Activated CD8-positive, alpha-beta memory T cell treated with anti-CD3 and anti-CD28 coated beads for 48 hours (primary cell): ENCODE measurements around the gene LMO4.

ENCODE experiments used
- DNase-seq, 3 experiments: peaks; one replicate each; pipeline ENCODE4 v3.0.0-alpha.2; 2020; ENCODE audit warnings: low read depth in 2 of 3, low spot score in 2 of 3

Gene LMO4

GRCh38 chr1:87328272-87329050 lies at the start of gene LMO4:
Gene LMO4, plus strand, starts transcription at chr1:87328880. Its CDS starts 3,136 bp downstream, at chr1:87332016.
- DNase-seq: peak; percentile 50 to 79 (median 75)

GRCh38 chr1:87279536-87279875 lies 49.2 kb upstream of the LMO4 start:
- DNase-seq: no peak

- no peak for DNase-seq
Measured at GRCh38 chr1:87279966-87280535, 48.6 kb upstream of the LMO4 start.

DNA sequence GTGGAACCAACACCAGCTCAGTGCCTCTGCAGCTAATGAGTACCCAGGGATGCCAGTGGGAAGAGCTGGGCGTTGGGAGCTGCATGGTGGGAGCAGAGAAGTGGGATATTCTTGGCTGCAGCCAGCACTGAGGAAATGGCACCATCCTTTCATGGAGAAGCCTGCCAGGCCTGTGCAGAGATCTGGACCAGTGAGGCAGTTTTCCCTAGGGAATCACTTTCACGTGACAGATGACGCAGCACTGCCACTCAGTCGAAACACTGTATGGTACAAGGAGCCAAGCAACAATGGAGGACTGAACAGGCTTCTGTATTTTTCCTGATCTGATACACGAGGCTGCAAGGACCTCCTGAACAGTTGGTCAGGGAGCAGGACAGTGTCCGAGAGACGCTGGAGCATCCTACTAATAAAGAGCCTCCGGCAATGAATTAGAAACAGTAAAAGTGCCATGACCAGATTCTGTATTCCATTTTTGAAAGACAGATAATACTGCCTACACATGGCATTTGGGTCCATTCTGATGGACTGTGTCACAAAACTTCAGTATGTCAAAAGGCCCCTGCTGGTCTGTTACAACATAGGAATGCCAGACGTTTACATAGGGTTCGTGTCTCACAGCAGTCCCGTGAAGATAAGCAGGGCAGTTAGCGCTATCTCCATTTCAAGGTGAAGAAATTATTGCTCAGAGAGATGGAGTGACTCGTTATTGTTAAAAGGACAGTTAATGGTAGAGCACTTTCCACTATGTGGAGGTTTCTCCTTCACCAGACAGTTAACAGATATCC lies 44.0 kb upstream of the LMO4 start:
- DNase-seq: no peak

GRCh38 chr1:87291107-87291506 lies 37.6 kb upstream of the LMO4 start:
- no peak for DNase-seq

- DNase-seq: peak in 2 of 3 experiments; percentile 10 to 44
Measured at GRCh38 chr1:87292684-87293493, 35.8 kb upstream of the LMO4 start.

DNA sequence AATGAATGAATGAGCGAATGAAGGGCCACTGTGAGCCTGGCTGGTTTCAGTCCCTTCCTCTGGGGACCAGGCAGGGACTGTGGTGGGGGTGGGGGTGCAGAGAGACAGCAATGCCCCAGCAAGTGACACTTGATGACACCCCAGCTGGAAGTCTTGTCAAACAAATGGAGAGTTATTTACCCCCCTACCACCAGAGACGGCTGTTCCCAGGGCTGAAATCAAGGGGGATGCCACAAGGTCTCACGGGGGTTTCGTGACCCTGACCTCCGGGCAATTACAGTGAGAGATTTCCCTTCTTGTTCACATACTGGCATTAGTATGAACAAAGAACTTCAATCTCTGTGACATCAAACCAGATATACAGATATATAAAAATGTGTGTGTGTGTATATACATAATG lies 34.0 kb upstream of the LMO4 start:
- DNase-seq: no peak

GRCh38 chr1:87295445-87296110 lies 33.1 kb upstream of the LMO4 start:
- no peak for DNase-seq

- DNase-seq: no peak
Measured at GRCh38 chr1:87296206-87296605, 32.5 kb upstream of the LMO4 start.

- no peak for DNase-seq
Measured at GRCh38 chr1:87299661-87300060, 29.0 kb upstream of the LMO4 start.

DNA sequence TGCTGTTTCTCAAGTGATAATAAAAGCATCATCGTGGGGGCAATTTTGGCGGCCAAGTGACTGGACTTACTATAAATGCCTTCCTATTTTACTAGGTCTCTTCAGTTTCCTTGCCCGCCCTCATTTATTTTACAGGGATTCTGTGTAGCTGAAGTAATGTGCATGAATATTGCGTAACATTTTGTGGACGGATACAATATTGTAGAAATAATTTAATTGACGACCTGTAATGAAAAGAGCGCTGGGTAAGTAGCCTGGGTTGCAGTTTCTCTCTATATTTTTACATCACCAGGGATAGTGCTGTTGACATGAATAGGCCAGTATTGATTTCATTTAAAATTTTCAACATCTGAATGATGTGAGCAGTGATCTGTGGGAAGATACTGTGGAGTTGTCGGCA lies 28.1 kb upstream of the LMO4 start:
- DNase-seq: no peak

DNA sequence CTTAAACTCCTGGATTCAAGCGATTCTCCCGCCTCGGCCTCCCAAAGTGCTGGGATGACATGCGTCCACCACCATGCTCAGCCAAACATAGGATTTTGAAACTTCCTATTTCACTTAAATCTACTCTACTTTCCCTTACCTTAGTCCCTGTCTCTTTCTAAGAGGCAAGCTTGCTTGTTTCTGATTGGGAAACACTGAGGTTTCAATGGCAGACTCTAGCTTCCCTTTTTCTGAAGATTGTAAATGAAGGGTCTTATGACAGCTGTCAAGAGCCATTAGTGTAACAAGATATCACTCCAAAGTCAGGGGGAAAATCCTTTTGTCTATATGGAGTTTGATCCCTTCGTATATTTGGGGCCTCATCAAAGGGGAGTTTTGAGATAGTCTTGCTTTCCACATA lies 23.5 kb upstream of the LMO4 start:
- no peak for DNase-seq

DNA sequence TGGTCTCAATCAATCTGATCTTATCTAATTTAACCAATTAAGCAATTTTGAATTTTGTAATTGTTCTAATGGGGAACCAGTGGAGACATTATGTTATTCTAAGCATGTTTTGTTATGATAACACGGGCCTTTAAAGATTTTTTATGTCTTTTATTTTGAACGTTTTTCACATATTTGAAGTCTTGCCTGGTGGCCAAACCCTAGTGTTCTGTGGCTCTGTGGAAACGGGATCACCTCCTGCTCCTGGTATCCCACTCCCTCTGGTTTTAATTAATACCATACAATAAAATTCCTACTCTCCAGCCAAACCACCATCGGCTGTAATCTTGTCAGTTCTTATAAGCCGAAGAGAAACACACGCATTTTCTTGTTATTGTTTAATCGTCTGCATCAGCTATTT lies 22.9 kb upstream of the LMO4 start:
- no peak for DNase-seq

- DNase-seq: no peak
Measured at GRCh38 chr1:87307306-87307705, 21.4 kb upstream of the LMO4 start.

DNA sequence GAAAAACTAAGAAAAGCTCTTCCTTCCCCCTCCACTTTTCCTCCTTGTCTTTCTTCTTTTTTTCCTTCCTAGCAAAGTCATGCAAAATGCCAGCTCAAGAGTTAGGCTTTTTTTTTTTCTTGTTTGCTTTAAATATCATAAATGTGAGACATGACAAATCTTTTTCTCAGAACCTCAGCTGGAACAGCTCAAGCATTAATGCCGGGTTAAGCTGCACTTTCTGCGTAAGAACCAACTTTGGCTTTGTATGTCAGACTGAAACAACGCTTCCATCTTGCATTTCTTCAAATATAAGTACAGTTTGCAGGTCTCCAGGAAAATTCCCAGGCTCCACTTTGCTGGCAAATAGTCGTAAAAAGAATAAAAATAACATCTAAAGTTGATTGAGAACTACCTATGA lies 20.7 kb upstream of the LMO4 start:
- DNase-seq: no peak

DNA sequence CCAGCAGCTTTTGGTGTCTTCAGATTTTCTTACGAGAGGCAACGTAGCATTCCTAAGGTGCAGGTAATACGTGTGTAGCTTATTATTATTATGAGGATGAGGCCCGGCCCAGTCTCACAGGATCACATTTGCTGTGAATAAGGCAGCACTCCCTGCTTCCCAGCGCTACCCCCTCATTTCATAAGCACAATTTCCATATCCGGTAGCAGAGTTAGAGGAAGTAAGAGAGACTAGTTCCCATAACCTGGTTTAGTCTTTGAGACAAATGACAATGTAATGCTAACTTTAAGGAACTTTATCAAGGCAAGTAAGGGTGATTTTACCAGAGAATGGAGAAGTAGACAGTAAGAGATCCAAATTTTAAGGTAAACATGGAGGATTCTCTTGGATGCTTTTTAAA lies 14.6 kb upstream of the LMO4 start:
- DNase-seq: no peak

DNA sequence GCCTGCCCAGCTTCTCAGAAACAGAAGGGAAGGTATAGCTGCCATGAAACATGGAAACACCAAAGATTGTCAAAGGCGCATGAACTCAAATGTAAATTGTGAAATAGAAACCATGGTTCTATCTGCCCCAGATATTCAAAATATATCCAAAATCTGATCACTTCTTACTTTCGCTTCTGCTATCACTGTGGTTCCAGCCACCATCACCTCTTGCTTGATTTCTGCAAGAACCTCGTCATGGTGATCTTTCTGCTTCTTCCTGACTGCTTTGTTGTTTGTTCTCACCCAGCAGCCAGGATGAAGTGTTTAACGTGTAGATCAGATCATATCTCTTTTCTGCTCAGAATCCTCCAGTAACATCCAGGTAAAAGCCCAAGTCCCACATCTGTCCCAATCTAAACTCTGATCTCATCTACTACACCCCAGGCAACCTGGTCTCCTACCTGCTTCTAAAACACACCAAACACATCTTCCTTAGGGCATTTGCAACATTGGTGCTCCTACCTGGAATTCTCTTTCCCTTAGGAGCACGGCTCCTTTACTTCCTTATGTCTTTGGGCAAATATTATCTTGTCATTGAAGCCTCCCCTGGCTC lies 10.5 kb upstream of the LMO4 start:
- no peak for DNase-seq

DNA sequence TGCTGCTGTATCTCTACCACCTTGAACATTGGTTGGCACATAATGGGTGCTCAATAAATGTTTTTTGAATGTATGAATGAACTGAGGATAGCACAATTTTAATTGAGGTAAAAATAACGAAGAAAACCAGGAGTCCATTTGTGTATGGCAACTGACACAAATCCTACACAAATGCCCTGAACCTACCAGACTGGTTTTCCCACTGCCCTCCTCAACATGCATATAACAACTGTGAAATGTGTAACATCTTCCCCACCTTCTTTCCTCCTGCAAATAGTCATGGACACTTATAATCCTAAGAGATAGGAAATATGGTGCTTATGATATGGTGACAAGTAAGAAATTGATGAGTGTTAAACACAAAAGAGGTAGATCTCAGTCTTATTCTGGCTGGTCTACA lies 9.9 kb upstream of the LMO4 start:
- DNase-seq: no peak

GRCh38 chr1:87325982-87326738 lies 2.5 kb upstream of the LMO4 start:
- DNase-seq: no peak
